Thymus (tissue), 14 donors: ENCODE measurements around the gene GIGYF1. TPM values are rescaled to one million over a fixed set of nuclear protein-coding genes. Genes with fewer than 3 reads are reported as not detected.

Experiments used
- DNase-seq, 9 donors: peaks; one replicate each; pipeline ENCODE4 v3.0.0-alpha.2; 2013; ENCODE audit warnings: low spot score in 9 of 9, low read depth in 6 of 9, missing footprints in 1 of 9
- H3K27ac ChIP-seq, 2 donors: one replicate each; pipeline ENCODE4 v1.5.1; 2013; ENCODE audit warnings: control low read depth in 1 of 2, low read depth in 1 of 2, low read length in 1 of 2, mild to moderate bottlenecking in 1 of 2, moderate library complexity in 1 of 2
- H3K27me3 ChIP-seq, 2 donors: one replicate each; pipeline ENCODE4 v1.5.1; 2013; ENCODE audit warnings: low read length in 1 of 2; ENCODE audit not compliant: control insufficient read depth in 2 of 2, insufficient read depth in 1 of 2
- H3K36me3 ChIP-seq, 2 donors: one replicate each; pipeline ENCODE4 v1.5.1; 2013; ENCODE audit warnings: low read length in 1 of 2, mild to moderate bottlenecking in 1 of 2, moderate library complexity in 1 of 2; ENCODE audit not compliant: control insufficient read depth in 2 of 2, insufficient read depth in 2 of 2
- H3K4me1 ChIP-seq, 2 donors: one replicate each; pipeline ENCODE4 v1.5.1; 2013; ENCODE audit warnings: low read length in 2 of 2; ENCODE audit not compliant: control insufficient read depth in 2 of 2, insufficient read depth in 2 of 2
- H3K4me3 ChIP-seq, 2 donors: one replicate each; pipeline ENCODE4 v1.5.1; 2013; ENCODE audit warnings: low read length in 2 of 2, control low read depth in 1 of 2, mild to moderate bottlenecking in 1 of 2
- H3K9me3 ChIP-seq, 2 donors: one replicate each; pipeline ENCODE4 v1.5.1; 2013; ENCODE audit warnings: low read length in 1 of 2, mild to moderate bottlenecking in 1 of 2; ENCODE audit not compliant: control insufficient read depth in 2 of 2, insufficient read depth in 1 of 2
- WGBS: extraction: QIAGEN DNeasy Blood & Tissue Kit; methylation state at CpG from one replicate; pipeline ENCODE4 v1.1.7; 2013; 5-methylcytosine and 5-hydroxymethylcytosine counted together
- long read RNA-seq, 10 donors: transcript quantifications; one replicate each; lab custom pipeline, GENCODE V29; 2026
- polyA plus RNA-seq: library from polyadenylated mRNA; stranded (reverse); fragments of 200-250 nt; gene quantifications from one replicate; pipeline ENCODE4 v1.2.3, GENCODE V29; 2013
- total RNA-seq: library from RNA; stranded (reverse); fragments of 120-200 nt; gene quantifications from one replicate; pipeline ENCODE4 v1.2.4, GENCODE V29; 2013
- donor health status: healthy.

The GIGYF1 gene, protein sequence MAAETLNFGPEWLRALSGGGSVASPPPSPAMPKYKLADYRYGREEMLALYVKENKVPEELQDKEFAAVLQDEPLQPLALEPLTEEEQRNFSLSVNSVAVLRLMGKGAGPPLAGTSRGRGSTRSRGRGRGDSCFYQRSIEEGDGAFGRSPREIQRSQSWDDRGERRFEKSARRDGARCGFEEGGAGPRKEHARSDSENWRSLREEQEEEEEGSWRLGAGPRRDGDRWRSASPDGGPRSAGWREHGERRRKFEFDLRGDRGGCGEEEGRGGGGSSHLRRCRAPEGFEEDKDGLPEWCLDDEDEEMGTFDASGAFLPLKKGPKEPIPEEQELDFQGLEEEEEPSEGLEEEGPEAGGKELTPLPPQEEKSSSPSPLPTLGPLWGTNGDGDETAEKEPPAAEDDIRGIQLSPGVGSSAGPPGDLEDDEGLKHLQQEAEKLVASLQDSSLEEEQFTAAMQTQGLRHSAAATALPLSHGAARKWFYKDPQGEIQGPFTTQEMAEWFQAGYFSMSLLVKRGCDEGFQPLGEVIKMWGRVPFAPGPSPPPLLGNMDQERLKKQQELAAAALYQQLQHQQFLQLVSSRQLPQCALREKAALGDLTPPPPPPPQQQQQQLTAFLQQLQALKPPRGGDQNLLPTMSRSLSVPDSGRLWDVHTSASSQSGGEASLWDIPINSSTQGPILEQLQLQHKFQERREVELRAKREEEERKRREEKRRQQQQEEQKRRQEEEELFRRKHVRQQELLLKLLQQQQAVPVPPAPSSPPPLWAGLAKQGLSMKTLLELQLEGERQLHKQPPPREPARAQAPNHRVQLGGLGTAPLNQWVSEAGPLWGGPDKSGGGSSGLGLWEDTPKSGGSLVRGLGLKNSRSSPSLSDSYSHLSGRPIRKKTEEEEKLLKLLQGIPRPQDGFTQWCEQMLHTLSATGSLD (N-terminal part only)
- total RNA-seq (13.8 TPM), polyA plus RNA-seq (60.1 TPM)
- long read RNA-seq, donor 1, result 0 reads
- long read RNA-seq, donor 2, result 0 reads
- long read RNA-seq, donor 3, partial matches to known transcripts, result 5 of 5 reads
- long read RNA-seq, donor 3, other reads (novel, unspliced or antisense), result 0 of 5 reads
- long read RNA-seq, donor 4, partial matches to known transcripts, result 81 of 81 reads
- long read RNA-seq, donor 4, other reads (novel, unspliced or antisense), result 0 of 81 reads
- long read RNA-seq, donor 5, result 0 reads
- long read RNA-seq, donor 6, result 0 reads
- long read RNA-seq, donor 7, result 0 reads
- long read RNA-seq, donor 8, result 0 reads
- long read RNA-seq, donor 9, result 0 reads
- long read RNA-seq, donor 10, partial matches to known transcripts, result 32 of 32 reads
- long read RNA-seq, donor 10, other reads (novel, unspliced or antisense), result 0 of 32 reads

DNA sequence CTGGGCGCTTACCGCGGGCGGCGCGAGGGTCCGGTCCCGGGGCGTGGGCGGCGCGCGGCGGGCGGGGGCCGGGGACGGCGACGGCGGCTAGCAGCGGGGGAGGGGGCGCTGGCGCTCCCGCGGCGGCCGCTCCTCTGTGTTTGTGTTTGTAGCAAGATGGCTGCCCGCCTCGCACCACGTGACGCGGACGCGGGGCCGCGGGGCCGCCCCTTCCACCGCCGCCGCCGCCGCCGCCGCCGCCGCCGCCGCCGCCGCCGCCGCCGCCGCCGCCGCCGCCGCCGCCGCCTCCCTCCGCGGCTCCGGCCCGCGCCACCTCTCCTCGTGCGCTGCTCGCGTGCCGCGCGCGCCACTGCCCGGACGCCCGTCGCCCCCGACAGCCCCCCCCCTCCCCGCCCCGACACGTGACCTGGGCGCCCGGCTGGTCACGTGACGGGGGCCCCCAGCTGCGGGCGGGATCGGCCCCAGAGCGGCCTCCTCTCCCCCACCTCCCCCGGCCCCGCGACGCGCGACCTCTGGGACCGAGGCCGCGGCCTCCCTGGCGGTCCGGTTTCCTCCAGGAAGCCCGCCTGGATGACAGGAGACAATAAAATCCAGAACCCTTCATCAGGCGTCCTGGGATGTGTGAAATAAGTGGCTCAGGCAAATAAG, at the start of gene GIGYF1:
GIGYF1 (minus strand) TSS at position 153 of the 648 bp plus-strand sequence. CDS start 6,012 bp downstream, outside the sequence.
- under 1% methylated on average over 78 of the region's 102 CpGs for WGBS
- no peaks in the 10 kb centered on the region for H3K9me3 ChIP-seq
- peaks cover 21 to 39% of the 10 kb centered on the region in 2 donors for H3K4me1 ChIP-seq
- peak within 1 kb of the TSS; percentile 37 to 79 for H3K27ac ChIP-seq
- peak within 1 kb of the TSS; percentile 74 to 97 for H3K4me3 ChIP-seq
- H3K36me3 ChIP-seq, result peaks cover 6 to 11% of the 10 kb centered on the region in 2 donors
- peaks cover 3 to 42% of the 10 kb centered on the region in 2 donors for H3K27me3 ChIP-seq
- DNase-seq, result peak in 5 of 9 donors; percentile 23 to 75 (median 59)

DNA sequence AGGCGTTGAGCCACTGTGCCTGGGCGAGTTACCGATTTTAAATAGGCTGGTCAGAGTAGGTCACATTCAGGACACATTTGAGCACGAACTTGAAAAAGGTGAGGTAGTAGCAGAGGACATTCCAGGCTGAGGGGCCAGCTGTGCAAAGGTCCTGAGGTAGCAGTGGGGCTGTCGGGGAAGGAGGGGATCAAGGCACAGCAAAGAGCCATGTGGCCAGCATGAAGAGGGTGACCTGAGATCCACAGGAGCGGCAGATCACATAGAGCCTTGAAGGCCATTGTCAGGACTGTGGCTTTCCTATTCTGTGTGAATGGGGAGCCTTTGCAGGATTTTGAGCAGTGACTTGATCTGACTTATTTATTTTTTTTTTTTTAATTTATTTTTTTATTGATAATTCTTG, 45.9 kb upstream of the GIGYF1 start:
- no peak overlapping the region for H3K27ac ChIP-seq
- no peak overlapping the region for H3K4me3 ChIP-seq
- H3K9me3 ChIP-seq, result no peaks in the 10 kb centered on the region
- no peaks in the 10 kb centered on the region for H3K4me1 ChIP-seq
- no peak for DNase-seq
- 95% methylated on average over 6 of the region's 6 CpGs for WGBS
- no peaks in the 10 kb centered on the region for H3K36me3 ChIP-seq
- peaks cover 0 to 11% of the 10 kb centered on the region in 2 donors for H3K27me3 ChIP-seq

DNA sequence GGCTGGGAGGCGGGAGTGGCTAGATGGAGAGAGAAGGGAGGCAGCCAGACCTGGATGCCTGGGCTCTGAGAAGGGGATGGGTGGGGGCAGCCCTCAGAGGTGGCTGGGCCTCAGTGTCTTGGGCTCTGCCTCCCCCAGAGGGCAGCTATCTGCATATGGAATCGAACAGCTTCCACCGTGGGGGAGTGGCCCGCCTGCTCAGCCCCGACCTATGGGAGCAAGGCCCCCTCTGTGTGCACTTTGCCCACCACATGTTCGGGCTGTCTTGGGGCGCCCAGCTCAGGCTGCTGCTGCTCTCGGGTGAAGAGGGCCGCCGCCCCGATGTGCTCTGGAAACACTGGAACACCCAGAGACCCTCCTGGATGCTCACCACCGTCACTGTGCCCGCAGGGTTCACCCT, 42.6 kb upstream of the GIGYF1 start:
- H3K9me3 ChIP-seq, result no peaks in the 10 kb centered on the region
- 88% methylated on average over 13 of the region's 13 CpGs for WGBS
- no peak overlapping the region for H3K27ac ChIP-seq
- peaks cover 0 to 9% of the 10 kb centered on the region in 2 donors for H3K27me3 ChIP-seq
- H3K36me3 ChIP-seq, result no peaks in the 10 kb centered on the region
- no peak for DNase-seq
- H3K4me1 ChIP-seq, result no peaks in the 10 kb centered on the region
- H3K4me3 ChIP-seq, result no peak overlapping the region

DNA sequence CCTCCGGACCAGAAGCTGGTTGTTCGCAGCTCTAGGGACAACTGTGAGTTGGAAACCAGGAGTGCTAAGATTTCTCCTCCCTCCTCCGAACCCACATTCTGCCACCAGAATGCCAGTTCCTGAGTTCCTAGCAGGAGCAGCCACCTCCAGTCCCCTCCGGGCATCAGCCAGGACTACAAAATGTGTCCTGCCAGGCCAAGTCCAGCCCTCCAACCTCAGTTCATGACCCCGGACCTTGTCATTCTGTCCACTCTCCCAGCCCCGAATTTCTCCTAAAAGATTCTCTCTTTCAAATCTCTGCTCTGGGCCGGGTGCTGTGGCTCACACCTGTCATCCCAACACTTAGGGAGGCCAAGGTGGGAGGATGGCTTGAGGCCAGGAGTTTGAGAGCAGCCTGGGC, 41.7 kb upstream of the GIGYF1 start:
- Histone ChIP-seq H3K27me3 (peaks cover 0 to 12% of the 10 kb centered on the region in 2 donors), H3K36me3 (no peaks in the 10 kb centered on the region), H3K4me1 (no peaks in the 10 kb centered on the region), H3K4me3 (no peak overlapping the region), H3K27ac (no peak overlapping the region), H3K9me3 (no peaks in the 10 kb centered on the region)
- 96% methylated on average over 7 of the region's 7 CpGs for WGBS
- no peak for DNase-seq

DNA sequence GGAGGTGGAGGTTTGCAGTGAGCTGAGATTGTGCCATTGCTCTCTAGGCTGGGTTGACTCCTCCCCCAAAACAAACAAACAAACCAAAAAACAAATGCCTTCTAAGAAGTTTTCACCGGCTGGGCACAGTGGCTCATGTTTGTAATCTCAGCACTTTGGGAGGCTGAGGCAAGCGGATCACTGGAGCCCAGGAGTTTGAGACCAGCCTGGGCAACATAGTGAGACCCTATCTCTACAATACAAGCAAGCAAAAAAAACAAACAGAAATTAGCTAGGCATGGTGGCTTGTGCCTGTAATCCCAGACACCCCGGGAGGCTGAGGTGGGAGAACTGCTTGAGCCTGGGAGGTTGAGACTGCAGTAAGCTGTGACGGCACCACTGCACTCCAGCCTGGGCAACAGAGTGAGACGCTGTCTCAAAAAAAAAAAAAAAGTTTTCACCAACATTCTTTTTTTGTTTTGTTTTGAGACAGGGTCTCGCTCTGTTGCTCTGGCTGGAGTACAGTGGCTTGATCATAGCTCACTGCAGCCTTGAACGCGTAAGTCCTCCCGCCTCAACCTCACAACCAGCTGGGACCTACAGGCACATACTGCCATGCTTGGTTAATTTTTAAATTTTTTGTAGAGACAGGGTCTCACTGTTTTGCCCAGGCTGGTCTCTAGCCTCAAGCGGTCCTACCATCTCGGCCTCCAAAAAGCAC, 38.0 kb upstream of the GIGYF1 start:
- Histone ChIP-seq H3K4me1 (no peaks in the 10 kb centered on the region), H3K4me3 (no peak overlapping the region), H3K27ac (no peak overlapping the region), H3K9me3 (no peaks in the 10 kb centered on the region), H3K27me3 (peaks cover 0 to 20% of the 10 kb centered on the region in 2 donors), H3K36me3 (no peaks in the 10 kb centered on the region)
- 91% methylated on average over 11 of the region's 11 CpGs for WGBS
- DNase-seq, result no peak

DNA sequence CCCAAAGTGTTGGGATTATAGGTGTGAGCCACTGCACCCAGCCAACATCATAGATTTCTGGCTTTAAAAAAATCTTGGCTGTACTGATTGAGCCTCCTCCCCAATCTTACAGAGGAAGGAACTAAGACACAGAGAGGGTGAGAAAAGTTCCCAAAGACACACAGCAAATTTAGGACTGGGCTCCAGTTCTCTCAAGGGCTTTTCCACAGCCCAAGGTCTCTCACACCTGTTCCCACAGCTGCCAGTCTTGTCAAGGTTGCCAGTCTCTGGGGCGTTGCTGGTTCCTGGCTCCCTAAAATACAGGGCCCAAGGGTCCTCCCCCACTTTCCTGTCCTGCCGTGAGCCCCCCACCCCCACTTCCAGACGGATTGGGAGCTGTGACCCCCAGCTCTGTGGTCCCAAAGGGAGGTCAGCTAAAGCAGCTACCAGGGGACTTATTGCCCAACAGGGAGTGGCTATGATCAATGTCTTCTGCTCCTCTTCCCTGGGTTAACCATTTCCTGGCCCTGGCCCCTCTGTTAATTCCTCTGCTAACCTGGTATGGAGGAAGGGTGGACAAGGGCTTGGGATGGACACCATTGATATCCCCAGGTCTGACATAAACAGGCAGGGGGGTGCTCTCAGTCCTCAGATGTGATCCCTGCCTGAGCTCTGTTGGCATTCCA, 36.2 kb upstream of the GIGYF1 start:
- H3K4me3 ChIP-seq, result no peak overlapping the region
- no peaks in the 10 kb centered on the region for H3K36me3 ChIP-seq
- no peaks in the 10 kb centered on the region for H3K4me1 ChIP-seq
- 42% methylated on average over 3 of the region's 3 CpGs for WGBS
- DNase-seq, result no peak
- H3K9me3 ChIP-seq, result no peaks in the 10 kb centered on the region
- H3K27ac ChIP-seq, result no peak overlapping the region
- H3K27me3 ChIP-seq, result peaks cover 0 to 20% of the 10 kb centered on the region in 2 donors

DNA sequence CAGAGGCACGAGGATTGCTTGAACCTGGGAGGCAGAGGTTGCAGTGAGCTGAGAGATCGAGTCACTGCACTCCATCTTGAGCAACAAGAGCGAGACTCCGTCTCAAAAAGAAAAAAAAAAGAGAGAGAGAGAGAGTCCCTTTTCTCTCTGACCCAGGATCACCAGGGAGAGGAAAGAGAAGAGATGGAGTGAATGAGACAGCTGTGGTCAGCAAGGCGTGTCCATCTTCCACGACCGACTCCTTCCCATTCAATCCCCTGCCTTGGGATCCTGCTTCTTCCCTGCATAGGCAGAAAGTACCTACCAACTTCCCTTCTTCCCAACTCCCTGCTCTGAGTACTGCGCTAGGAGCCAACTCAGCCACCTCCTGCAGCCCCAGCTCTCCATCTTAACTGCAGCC, 34.1 kb upstream of the GIGYF1 start:
- no peaks in the 10 kb centered on the region for H3K9me3 ChIP-seq
- no peak for DNase-seq
- WGBS, result 86% methylated on average over 8 of the region's 8 CpGs
- no peak overlapping the region for H3K27ac ChIP-seq
- H3K27me3 ChIP-seq, result peaks cover 5 to 34% of the 10 kb centered on the region in 2 donors
- H3K36me3 ChIP-seq, result no peaks in the 10 kb centered on the region
- H3K4me1 ChIP-seq, result no peaks in the 10 kb centered on the region
- no peak overlapping the region for H3K4me3 ChIP-seq
